ENCODE results near the gene EGFL7.
"Not testable (repeated sequence)": the region's sequence is repeated elsewhere in the genome, so short reads cannot be mapped to it uniquely, and the experiment has no call there.

The EGFL7 gene

DNA sequence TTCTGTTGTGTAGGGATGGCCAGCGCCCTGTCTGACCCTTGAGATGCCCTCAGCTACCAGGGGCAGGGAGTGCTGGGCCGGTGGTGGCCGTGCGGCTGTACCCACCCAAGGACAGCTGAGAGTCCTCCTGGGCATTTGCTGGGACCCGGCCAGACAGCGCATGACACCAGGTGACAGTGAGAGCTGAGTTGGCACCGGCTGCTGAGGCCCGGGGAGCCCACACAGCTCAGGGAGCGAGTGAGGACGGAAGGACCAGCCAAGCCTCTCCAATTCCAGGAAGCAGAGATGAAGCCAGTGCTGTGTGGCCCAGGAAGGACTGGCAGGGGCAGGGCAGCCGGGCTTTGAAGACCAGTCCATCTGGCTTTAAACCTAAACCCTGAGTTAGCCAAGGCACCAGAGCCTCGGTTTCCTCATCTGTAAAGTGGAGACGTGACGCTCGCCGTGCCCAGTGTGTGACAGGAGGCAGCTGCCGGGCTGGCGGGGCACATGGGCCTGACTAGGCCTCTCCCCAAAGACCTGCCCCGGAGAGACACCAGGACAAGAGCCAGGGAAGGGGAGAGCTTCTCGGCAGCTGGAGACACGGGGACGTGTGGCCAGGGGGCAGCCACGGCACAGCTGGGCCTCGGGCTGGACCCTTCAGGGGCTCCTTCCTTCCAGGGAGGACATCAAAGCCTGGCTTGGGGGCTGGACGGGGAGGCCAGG is 27.5 kb downstream of the EGFL7 start:
- DNase-seq, result no peak

GRCh38 chr9:136690806-136691261 is 28.1 kb downstream of the EGFL7 start:
- no peak for DNase-seq

DNA sequence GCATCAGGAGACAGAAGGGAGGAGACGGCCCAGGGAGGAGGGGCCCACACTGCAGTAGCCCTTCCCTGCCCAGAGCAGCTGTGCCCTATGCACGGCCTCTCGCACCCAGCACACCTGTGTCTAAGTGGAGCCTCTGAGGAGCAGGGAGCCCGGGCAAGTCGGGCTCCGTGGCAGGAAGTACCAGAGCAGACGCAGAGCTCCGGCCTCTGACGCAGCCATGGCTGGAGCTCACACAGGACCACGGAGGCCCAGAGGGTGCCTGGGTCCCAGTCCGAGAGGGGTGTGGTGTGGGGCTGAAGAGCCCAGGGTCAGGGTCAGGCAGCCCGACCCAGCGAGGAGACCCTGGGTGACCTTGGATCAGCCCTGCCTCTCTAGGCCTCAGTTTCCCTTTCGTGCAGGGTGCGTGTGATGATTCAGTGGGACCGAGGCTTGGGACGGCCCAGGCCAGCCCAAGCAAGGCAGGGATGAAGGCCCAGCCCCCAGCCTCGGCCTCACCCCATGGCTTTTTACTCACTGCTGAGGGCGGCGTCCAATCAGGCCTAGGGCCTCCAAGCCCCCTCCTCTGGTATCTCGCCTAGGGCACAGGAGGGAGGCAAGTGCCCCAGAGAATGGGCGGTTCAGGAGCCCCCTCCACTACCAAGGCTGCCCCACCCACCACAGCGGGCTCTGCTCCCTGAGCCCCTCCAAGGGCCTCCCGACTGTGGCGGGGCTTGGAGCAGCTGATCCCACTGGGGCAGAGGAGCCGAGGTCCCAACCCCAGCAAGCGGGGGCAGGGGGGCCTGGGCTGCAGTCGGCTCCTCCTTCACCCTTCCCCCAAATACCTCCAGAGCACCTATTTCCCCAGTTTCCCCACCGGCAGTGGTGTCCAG is 28.8 kb downstream of the EGFL7 start:
- no peak for DNase-seq

DNA sequence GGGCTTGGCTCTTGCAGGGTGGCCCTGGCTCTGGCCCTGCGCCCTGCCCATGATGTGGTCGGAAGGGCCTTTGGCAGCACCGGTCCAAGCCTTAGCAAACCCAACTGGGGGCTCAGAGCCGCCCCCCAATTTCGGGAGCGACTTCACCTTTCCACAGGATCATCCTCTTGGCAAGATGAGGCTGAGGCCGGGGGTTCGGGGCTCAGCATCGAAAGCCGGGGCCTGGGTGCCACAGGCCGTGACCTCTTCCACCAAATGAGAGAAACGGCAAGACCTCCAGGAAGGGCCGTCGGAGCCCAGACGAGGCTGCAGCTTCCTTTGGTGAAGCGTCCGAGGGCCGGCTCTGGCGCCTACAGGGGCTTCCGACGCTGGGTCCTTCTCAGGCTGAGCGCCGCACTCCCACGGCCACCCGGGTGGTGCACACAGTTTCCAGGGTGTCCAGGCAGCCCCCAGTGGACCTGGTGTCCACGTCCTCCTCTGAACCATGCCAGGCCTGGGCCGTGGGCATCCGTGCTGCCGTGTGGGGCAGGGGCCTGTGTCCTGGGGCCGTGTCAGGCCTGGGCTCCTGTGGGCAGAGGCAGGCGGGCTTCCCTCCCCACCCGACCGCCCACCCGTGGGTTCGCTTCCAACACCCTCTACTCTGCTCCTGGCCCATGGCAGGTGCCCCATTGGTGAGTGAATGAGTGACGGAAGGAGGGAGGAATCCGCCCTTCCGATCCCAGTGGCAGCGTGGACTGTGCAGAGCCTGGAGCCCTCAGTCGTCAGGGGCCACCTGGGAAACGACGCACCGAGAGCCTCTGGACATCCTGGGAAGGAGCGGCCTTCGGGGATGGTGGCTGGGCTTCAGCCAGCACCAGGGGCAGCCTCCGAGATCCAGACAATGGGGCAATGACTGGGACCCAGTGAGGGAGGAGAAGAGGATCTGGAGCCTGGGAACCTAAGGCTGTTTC is 29.7 kb downstream of the EGFL7 start:
- DNase-seq, result no peak

DNA sequence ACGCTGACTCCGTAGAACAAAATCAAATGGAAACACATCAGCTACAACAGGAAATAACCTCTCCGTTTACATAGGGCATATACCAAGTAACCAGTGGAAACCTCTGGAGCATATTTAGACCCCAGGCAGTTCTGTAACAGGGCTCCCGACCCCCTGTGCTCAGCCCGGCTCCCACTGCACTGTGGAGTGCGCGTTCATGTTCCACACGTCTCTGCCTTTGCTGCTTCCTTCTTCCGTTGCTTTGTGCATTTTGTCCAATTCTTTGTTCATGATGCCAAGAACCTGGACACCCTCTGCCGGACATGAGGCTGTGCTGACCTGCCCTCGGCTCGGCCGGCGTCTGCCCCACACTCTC is 30.4 kb downstream of the EGFL7 start:
- DNase-seq, result no peak

- no peak for DNase-seq
Measured at GRCh38 chr9:136693490-136694162, 30.9 kb downstream of the EGFL7 start.

GRCh38 chr9:136694163-136694871 is 31.6 kb downstream of the EGFL7 start:
- DNase-seq, result no peak

- DNase-seq, result no peak
Measured at GRCh38 chr9:136694872-136695247, 32.1 kb downstream of the EGFL7 start.

DNA sequence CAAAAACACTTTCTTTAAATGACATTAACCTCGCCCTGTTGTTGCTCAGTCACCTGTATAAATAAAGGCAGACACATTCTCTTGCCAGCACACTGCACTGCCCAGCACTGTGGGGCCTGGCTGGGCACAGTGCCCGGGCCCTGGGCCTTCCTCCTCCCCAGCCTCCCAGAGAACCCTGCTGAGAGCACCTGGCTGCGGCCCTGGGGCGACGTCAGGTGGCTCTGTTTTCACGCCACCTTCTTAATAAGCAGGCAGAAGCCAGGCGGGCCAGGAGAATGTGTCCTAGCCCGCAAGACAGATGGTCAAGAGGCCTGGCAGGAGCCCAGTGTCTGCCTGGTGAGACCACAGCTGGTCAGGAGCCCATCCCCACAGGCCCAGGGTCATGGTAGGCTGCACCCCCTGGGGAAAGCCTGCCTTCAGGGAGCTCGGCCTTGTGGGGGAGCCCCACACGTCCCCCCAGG is 32.7 kb downstream of the EGFL7 start:
- no peak for DNase-seq

GRCh38 chr9:136695955-136696354 is 33.2 kb downstream of the EGFL7 start:
- no peak for DNase-seq

- DNase-seq, result no peak
Measured at GRCh38 chr9:136696502-136696901, 33.8 kb downstream of the EGFL7 start.

DNA sequence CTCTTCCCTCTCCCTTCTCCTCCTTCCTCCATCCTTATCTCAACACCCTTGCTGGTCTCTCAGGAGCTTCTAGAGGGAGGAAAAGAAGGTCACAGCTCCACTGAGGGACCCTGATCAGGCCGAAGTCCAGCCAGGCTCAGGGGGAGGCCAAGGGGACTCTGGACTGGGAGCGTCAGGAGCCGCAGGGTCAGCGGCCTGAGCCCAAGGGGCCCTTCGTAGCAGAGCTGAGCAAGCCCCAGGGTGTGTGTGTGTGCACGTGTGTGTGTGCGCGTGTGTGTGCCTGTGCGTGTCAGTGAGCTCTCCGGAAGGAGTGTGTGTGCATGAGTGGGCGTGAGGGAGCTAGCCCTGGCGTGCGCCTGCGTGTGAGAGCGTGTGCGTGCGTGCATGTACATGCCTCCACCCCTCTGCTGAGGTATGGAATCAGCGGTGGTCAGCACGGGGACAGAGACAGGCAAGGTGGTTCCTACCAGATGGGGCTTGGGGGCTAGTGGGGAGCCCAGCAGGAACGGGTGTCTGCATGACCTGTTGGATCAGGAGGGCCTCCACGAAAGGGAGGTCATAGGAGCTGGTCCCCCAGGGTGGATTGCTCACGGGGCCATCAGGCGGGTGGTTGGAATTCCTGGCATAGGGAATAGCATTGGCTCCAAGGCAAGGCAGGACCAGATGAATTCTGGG is 34.6 kb downstream of the EGFL7 start:
- no peak for DNase-seq

DNA sequence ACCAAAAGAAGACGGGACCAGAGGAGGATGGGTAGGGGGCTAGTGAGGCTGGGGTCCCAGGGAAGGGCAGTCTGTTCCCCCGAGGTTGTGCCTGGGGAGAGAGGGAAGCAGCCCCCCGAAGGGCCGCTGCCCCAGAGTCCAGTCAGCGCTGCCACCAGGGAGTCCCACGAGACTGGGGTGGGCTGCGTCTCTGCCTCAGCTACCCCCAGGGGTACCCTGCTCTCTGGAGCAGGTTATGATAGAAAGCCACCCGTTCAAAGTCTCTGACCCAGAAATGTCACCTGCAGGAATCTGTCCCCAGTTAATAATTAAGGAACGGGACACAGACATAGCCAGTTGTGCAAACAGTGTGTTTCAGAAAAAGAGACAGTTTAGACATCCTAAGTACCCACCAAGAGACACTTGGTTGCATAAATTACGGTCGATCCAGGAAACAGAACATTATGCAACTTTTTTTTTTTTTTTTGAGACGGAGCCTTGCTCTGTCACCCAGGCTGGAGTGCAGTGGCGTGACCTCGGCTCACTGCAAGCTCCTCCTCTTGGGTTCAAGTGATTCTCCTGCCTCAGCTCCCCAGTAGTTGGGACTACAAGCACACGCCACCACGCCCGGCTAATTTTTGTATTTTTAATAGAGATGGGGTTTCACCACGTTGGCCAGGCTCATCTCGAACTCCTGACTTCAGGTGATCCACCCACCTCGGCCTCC is 35.3 kb downstream of the EGFL7 start:
- no peak for DNase-seq

GRCh38 chr9:136698635-136699246 is 36.0 kb downstream of the EGFL7 start:
- no peak for DNase-seq

GRCh38 chr9:136700304-136700703 is 37.6 kb downstream of the EGFL7 start:
- no peak for DNase-seq

- DNase-seq, result no peak
Measured at GRCh38 chr9:136700959-136701667, 38.4 kb downstream of the EGFL7 start.

GRCh38 chr9:136701668-136702053 is 38.9 kb downstream of the EGFL7 start:
- DNase-seq, result no peak

GRCh38 chr9:136703276-136703860 is 40.7 kb downstream of the EGFL7 start:
- DNase-seq, result no peak

DNA sequence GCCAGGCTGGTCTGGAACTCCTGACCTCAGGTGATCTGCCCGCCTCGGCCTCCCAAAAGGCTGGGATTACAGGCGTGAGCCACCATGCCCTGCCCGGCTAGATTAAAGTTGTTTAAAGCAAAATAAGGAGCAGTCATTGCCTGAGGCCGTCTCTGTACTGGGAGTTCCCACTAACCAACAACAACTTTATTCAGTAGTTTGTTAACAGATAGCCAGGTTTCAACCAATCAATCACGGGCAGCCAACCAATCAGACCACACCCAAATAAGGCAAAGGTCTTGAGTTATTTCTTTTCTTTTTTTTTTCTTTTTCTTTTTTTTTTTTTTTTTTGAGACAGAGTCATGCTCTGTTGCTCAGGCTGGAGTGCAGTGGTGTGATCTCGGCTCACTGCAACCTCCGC is 42.0 kb downstream of the EGFL7 start:
- DNase-seq, result not testable (repeated sequence)

Data from NCI-H2227 treated with DMSO at 0.1 percent for 48 hours (cell line).